HEK293 (cell line): ENCODE results near the gene SYT2.

ENCODE experiments used
- ZNF24 ChIP-seq: fragments of 450-650 bp; formaldehyde crosslinking; IDR thresholded peaks from 2 replicates; pipeline ENCODE4 v1.5.1; 2016; ENCODE audit warnings: missing biosample characterization, missing genetic modification characterization
- ZNF830 ChIP-seq: fragments of 450-650 bp; IDR thresholded peaks from 2 replicates; pipeline ENCODE4 v1.5.0; 2018; ENCODE audit warnings: missing biosample characterization, missing genetic modification characterization, low read depth, mild to moderate bottlenecking, moderate library complexity
- TF ChIP-seq, protein P1 (sequence below): fragments of 450-650 bp; formaldehyde crosslinking; IDR thresholded peaks from 2 replicates; pipeline ENCODE4 v1.5.1; 2016; ENCODE audit warnings: missing biosample characterization, missing genetic modification characterization
- TF ChIP-seq, protein P2 (sequence below): fragments of 450-650 bp; formaldehyde crosslinking; IDR thresholded peaks from 2 replicates; pipeline ENCODE4 v1.5.1; 2016; ENCODE audit warnings: missing biosample characterization, missing genetic modification characterization, borderline replicate concordance

DNA sequence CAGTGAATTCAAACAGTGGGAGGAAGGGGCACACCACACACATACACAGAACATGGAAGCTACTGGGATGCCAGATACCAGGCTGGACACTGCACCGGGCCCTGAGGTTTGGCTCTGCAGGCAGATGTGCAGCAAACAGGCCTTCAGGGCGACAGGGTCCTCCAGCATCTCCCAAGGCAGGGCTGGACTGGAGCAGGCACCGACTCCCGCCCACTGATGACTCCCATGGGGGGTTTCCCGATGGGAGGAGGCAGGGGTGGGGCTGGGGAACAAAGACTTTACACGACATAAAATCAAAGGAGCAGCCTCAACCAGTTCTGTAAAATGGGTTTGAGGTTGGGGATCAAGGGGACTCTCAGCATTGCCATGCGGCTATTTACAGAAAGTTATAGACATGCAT lies 118.1 kb downstream of the SYT2 start:
- no peak for TF ChIP-seq ZNF24
- TF ChIP-seq, protein P1, sequence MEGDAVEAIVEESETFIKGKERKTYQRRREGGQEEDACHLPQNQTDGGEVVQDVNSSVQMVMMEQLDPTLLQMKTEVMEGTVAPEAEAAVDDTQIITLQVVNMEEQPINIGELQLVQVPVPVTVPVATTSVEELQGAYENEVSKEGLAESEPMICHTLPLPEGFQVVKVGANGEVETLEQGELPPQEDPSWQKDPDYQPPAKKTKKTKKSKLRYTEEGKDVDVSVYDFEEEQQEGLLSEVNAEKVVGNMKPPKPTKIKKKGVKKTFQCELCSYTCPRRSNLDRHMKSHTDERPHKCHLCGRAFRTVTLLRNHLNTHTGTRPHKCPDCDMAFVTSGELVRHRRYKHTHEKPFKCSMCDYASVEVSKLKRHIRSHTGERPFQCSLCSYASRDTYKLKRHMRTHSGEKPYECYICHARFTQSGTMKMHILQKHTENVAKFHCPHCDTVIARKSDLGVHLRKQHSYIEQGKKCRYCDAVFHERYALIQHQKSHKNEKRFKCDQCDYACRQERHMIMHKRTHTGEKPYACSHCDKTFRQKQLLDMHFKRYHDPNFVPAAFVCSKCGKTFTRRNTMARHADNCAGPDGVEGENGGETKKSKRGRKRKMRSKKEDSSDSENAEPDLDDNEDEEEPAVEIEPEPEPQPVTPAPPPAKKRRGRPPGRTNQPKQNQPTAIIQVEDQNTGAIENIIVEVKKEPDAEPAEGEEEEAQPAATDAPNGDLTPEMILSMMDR (tag by site-specific recombination) = no peak
- TF ChIP-seq, protein P2, sequence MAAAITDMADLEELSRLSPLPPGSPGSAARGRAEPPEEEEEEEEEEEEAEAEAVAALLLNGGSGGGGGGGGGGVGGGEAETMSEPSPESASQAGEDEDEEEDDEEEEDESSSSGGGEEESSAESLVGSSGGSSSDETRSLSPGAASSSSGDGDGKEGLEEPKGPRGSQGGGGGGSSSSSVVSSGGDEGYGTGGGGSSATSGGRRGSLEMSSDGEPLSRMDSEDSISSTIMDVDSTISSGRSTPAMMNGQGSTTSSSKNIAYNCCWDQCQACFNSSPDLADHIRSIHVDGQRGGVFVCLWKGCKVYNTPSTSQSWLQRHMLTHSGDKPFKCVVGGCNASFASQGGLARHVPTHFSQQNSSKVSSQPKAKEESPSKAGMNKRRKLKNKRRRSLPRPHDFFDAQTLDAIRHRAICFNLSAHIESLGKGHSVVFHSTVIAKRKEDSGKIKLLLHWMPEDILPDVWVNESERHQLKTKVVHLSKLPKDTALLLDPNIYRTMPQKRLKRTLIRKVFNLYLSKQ = no peak
- no peak for TF ChIP-seq ZNF830 (tag by site-specific recombination)
